GM18526 (cell line): ENCODE results near the gene SYNDIG1L.

Experiments
- POLR2A ChIP-seq: IDR thresholded peaks from 3 replicates; pipeline ENCODE4 v1.6.1; 2011; ENCODE audit not compliant: insufficient read length; ENCODE audit errors: extremely low read depth

SYNDIG1L gene

DNA sequence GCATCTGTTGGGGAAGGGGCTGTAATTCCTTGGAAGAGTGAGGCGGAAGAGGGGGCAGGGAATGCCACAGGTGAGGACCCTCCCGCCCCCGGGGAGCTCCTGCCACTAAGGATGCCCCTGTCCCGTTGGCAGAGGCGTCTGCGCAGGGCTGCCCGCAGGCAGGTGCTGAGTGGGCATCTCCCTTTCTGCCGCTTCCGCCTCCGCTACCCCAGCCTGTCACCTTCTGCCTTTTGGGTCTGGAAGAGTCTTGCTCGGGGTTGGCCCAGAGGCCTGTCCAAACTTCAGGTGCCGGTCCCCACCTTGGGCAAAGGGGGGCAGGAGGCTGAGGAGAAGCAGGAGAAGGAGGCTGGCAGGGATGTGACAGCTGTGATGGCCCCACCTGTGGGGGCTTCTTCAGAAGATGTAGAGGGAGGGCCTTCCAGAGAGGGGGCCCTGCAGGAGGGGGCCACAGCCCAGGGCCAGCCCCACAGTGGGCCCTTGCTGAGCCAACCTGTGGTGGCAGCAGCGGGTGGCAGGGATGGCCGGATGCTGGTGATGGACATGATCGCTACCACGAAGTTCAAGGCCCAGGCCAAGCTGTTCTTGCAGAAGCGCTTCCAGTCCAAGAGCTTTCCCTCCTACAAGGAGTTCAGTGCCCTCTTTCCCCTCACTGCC, 67.7 kb downstream of the SYNDIG1L start:
- TF ChIP-seq POLR2A = no peak

GRCh38 chr14:74357585-74357984, 68.4 kb downstream of the SYNDIG1L start:
- no peak for TF ChIP-seq POLR2A

GRCh38 chr14:74356892-74357575, 69.0 kb downstream of the SYNDIG1L start:
- no peak for TF ChIP-seq POLR2A
